HG02623 (cell line): Measurements from ENCODE around the gene AQP6.
"Not testable (repeated sequence)": the region's sequence is repeated elsewhere in the genome, so short reads cannot be mapped to it uniquely, and the experiment has no call there.

Source experiments
- ATAC-seq: cut with Tn5 transposase; IDR thresholded peaks from one replicate; pipeline ENCODE4 v1.9.1; 2021; ENCODE audit warnings: moderate library complexity; ENCODE audit not compliant: unreplicated experiment

Gene AQP6

DNA sequence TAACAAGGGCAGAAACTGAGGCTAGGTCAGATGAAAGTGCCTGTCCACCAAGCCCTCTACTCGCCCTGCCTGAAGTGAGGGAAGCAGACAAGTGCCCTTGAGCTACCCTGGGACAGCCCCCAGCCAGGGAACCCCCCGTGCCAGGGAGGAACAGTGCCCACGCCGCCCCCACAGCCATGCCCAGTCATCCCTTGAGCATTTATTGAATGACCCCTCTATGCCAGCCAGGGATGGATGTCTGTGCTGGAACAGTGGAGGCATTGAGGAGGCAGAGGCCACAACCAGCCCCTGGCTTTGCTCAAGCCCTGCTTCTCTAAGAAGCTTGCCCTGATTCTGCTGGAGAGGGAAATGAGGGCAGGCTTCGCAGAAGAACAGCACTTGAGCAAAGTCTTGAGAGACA lies 3.7 kb upstream of the AQP6 start:
- ATAC-seq: no peak

DNA sequence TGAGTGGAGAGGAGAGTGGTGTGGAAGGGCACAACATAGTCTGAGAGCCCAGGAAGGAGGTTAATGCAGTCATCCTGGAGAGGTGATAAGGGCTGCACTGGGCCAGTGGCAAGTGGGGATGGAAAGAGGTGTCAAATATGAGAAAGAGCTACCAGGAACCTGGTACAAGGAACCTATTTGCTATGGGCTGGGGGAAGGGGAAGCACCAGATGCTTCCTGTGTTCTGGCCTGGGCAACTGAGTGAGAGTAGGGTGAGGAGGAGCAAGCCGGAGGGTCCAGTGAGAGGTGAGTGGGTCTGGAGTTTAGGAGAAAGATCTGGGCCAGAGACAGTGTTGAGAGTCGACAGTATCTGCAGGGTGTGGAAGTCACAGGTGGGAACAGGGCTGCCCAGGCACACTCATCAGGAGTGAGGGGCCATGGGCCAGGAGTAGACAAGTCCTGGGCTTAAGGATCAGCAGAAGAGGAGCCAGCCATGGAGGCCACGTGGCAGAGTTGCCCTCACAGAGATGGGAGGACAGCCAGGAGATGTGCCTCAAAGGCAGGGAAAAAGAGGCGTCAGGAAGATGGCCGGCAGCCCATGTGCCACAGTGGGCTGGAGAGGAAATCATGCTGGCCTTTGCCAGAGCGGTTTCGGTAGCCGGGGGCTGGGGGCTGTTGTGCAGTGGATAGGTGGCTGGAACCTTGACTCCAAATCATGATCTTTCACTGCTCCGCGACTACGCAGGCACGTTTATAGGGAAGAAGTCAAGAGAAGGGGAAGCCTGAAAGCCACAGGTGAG lies 2.9 kb upstream of the AQP6 start:
- no peak for ATAC-seq

DNA sequence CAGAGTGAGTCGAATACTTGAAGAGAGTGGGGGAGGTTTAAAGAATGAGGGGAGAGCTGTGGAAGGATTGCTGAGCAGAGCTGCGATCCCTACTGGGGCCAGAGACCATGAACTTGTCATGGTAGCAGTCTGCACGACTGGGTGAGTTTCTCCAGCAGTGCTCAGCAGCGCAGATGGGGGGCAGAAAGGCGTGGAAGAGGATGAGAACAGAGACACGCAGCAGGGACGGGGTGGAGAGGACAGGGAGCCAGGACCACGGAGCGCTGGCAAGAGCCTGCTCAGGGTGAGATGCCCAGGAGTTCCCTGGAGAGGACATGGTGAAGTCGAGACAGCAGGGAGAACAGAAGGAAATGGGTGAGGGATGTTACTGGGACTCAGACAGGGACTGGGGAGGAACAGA lies 2.1 kb upstream of the AQP6 start:
- ATAC-seq: no peak

DNA sequence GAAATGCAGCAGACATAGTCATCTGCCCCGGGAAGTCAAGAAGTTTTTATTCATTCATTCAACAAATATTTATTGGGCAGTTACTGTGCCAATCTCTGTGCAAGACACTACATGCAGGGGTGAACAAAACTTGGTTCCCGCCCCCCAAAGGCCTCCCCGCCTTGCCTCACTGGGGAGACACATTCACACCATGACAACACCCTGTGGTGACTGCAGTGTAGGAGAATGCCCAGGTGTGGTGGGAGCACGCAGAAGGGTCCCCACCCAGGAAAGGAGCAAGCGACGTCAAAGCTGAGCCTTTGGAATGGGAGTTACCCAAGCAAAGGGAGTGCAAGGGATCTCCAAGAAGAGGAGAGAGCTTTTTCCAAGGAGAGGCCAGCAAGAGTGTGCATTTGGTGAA lies 1.6 kb upstream of the AQP6 start:
- ATAC-seq: no peak

DNA sequence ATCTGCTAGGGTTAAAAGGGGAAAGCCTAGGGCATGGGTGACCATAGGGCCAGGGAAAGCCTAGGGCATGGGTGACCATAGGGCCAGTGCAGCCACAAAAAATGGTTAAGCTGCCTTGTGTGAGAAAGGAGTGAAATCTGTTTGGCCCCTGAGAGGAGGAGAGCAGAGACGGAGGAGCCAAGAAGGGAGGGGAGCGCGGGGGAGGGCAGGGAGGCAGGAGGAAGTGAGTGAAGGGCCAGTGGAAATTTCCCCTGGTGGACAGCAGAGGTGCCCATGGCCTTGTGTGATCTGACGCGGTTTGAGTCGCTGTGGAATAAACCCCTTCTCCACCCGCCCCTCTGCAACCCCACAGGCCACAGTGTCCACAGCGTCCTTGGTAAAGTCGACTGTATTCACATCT lies 618 bp upstream of the AQP6 start:
- ATAC-seq: no peak

DNA sequence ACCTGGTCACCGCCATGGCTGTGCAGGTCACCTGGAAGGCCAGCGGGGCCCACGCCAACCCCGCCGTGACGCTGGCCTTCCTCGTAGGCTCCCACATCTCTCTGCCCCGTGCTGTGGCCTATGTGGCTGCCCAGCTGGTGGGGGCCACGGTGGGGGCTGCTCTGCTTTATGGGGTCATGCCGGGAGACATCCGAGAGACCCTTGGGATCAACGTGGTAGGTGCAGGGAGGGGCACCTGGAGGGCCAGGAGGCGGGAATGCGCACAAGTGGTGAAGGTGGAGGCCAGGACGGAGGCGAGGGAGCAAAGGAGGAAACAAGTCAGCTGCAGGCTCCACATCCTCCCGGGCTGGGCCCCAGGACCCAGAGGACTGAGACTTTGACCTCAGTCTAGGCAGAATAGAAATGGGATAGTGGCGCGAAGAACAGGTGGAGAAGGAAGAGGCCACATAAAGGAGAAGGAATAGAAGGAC lies 649 bp downstream of the AQP6 start:
- no peak for ATAC-seq

DNA sequence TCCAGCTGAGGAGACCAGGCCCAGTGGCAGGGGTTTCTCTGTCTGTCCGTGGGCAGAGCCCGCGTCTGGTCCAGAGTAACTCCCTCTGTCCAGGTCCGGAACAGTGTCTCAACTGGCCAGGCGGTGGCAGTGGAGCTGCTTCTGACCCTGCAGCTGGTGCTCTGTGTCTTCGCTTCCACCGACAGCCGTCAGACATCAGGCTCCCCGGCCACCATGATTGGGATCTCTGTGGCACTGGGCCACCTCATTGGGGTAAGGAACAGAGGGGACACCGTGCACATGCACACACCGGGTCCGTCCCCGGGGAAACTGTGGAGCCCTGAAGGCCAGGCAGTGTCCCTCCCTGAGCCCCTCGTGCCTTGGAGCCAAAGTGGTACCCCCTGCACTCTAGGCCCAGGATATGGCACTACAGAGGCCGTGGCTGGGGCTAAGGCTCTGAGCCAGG lies 1.5 kb downstream of the AQP6 start:
- ATAC-seq: no peak

DNA sequence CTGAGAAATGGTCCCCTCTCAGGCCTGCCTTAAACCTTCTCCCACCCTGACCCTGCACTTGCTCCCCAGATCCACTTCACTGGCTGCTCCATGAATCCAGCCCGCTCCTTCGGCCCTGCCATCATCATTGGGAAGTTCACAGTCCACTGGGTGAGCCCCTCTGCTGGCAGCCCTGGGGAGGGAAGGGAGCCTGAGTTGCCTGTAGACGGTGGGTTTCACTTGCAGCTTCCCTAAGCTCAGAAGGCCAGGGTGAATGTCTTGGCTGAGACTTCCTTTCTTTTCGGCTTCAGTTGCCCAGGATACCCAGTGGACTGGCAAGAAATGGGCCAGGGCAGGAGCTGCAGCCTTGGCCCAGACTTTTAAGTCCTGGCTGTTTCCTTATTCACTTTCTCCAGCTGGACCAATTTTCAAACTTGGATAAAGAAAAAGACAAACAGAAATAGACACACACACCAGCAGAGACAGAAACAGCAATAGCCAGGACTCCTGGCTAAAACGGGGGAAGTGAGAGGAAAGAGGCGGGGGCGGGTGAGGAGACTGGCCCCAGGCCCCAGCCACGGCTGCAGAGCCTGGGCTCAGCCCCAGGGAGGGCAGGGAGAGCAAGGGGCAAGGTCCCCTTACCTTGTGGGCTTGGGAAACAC lies 2.0 kb downstream of the AQP6 start:
- ATAC-seq: no peak

DNA sequence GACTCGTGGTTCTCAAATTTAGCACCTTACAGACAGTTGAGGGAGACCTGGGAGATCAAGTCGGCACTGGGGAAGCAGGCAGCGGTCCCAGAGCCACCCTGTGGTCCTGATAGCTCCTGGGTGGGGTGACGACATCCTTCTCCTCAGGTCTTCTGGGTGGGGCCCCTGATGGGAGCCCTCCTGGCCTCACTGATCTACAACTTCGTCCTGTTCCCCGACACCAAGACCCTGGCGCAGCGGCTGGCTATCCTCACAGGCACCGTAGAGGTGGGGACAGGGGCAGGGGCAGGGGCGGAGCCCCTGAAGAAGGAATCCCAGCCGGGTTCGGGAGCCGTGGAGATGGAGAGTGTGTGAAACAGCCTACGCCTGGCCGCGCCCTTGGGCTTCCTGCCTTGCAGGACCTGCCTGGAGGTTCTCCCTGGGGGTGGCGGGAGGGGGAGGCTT lies 2.6 kb downstream of the AQP6 start:
- ATAC-seq: no peak

DNA sequence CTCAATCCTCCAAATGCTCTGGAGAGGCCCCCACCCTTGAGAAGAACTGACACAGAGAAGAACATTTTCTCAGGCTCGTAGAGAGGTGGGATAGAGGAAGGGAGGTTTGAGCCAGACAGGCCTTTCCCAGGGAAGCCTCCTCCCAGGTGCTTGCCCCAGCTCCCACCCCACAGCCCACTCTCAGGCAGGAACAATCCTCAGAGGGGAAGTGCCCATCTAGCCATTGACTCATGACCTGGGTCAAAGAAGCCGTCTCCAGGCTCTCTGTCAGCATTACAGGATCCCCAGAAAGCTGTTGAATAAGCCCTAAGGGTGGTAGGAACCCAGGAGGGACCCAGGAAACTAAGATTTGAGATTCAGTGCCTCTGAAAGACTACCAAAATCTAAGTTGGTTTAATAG lies 3.8 kb downstream of the AQP6 start:
- no peak for ATAC-seq

DNA sequence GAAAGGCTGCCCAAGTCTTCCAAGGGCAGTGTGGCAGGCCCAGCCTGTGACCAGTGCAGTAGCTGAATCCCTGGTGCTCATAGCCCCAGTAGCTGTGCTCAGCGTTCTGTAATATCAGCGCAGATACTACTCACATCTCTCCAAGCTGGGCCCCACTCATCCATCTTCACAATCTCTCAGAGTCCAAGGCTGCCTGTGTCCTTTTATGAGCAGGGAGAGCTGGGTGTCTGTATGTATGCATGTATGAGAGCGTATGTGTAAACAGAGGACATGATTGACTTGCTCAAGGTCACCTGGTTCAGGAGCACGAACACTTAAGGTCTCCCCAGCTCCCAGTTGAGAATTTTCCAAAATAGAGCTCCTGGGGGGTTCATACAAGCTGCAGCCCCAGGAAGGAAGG lies 5.4 kb downstream of the AQP6 start:
- ATAC-seq: no peak

DNA sequence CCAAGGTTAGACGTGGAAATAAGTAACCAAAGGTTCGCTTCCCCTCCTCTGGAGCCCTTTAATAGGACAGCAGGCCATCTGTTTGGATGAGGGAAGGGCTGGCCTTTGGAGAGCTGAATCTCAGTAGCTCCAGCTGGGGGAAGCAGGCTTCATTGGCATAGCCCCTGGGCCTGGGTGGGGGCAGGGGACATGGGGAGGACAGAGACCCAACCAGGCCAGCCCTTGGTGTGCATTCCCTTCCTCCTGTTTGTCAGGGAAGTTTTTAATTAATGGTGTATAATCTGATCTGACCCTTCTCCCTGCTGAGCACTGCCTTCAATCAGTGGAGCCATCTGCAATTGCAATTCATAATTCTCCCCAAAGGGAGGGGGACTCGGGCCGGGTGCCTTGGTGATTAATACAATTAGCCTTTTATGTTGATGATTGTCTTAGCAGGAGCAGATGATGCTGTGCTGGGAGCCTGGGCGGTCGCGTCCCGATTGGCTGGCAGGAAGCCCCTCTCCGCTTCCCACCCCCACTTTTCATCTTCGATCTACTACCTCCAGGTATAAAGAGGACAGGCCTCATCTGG lies 6.4 kb downstream of the AQP6 start:
- ATAC-seq: no peak

DNA sequence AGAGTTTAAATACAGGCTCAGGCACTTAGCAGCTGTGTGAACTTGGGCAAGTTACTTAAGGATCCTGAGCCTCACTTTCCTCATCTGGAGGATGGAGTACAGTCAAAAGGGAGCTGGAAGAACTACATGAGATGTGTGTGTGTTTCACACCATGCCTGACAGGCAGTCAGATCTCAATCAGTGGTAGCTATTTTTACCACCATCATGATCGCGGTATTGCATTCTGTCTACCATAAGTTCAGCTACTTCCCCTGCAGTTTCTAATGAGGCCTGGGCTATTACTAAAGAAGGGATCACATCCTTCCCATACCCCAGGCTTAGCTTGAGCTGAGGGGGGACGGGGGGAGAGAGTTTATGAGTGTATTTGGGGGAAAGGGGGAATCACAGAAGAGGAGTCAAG lies 7.0 kb downstream of the AQP6 start:
- ATAC-seq: no peak

DNA sequence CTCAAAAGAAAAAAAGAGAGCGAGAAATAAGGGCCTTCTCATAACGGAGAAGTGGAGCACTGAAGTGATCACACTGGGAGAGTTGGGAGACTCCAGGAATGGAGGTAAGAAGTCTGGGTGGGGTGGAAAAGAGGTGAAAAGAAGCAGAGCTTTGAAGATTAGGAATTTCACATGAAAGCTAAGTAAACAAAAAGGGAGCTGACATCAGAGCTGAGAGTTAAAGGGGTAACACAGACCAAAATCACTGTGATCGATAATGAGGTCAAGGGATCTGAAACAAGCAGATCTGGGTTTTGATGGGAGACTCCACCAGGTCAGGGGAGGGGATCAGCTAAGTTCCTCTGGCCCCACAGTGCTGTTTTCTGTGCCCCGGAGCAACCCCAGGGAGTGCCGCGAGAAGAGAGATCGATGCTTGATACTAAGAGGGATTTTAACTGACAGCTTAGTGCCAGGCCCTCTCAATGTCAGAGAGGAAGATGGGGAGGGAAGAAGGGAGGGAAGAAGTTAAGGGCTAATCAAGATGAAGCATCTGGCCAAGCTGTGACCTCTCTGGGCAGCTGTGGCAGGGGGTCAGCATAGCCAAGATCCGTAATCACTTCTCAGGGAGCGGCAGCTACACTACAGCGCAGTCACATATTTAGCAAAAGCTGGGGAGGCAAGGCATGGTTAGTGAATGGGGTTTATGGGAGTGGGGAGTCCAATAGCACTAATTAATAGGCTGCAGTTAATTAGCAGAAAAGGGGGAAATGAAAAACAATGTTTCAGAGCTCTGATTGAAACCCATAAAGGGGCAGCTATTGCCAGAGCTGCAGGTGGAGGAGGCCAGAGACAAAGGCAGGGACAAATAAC lies 8.0 kb downstream of the AQP6 start:
- ATAC-seq: no peak

DNA sequence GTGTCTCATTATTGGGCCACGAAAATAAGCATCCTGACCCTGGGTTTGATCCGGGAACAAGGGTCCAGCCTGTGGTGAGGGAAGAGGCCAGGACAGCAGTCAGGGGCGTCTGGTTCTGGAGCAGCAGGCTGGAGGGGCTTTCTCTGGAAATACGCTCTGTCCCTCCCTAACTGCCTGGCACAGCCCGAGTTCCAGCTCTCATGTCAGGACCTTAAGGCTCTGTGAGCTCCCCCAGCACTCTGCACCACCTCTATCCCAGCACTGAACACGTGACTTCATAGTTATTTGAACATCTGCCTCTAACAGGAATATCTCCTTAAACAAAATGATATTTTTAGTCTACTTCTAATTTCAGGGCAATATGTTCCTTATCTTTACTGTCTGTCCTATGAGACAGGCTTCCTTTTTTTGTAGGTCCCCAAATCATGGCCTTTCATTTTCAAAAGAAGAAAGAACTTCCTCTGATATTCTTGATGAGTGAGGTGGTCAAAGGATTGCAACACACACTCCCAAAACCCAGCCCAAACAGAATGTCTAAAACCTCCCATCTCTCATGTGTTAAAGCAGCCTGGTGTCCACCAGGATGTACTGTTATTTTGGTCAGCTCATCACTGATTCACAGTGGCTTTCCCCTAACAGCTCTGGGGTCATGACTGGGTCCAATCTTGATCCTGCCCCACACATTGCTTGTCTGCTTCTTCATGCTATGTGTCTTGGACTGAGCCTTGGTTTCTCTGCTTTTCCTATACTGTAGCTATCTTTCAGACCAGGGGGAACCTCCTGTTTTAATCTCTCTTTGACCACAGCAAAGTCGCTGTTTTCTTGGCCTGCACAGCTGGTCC lies 9.7 kb downstream of the AQP6 start:
- ATAC-seq: no peak

DNA sequence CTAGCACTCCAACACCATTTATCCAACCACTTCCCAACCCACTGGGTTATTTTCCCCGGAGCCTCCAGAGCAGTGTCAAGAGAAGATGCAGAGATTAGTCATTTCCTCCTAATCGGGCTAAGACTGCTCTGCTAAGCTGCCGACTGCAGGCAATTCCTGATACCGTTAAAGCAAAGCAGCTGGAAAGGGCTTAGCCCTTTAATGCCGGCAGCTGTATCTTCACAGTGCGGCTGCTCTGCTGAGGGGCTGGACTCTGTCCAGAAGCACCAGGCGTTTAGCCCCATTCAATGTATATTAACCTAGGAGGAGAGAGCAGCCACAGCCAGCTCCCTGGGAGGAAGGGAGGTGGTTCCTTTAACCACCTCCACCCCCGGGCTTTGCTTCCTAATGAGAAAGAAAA lies 11.1 kb downstream of the AQP6 start:
- ATAC-seq: no peak

DNA sequence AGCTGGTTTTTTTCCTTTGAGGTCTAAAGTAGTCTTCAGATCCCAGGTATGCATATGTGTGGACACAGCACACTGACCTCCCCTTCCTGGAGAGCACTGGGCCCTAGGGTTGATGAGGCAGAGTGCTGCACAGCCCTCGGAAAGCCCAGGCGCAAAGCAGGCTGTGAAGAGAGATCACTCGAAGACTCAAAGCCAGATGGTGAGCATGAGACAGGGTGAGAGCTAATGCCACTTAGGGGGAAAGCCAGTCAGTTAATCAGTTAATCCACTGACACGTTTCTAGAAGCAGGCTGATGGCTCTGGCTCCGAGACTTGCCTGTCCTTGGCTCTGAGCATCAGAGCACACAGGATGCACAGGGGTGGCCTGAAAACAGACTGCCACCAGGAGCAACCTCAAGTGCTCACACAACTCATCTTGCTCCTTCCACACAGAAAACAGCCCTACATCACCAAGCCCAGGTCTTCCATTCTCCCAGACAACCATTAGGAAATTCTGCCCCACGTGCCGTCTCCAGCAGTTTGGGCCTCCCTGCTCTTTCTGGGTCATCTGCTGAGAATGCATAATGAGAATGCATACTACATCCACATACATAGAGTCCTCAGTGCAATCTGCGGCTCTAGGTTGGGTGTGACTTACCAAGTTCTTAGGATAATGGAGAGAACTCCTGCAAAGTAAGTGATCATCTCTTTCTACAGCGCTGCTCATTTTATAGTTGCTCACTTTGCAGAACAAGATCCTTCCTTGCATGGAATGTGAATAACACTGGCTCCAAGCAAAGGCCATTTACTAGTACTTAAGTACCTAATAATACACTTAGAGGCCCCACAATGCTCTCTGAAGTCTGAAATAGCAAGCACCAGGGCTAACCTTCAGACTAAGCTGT lies 12.0 kb downstream of the AQP6 start:
- no peak for ATAC-seq

DNA sequence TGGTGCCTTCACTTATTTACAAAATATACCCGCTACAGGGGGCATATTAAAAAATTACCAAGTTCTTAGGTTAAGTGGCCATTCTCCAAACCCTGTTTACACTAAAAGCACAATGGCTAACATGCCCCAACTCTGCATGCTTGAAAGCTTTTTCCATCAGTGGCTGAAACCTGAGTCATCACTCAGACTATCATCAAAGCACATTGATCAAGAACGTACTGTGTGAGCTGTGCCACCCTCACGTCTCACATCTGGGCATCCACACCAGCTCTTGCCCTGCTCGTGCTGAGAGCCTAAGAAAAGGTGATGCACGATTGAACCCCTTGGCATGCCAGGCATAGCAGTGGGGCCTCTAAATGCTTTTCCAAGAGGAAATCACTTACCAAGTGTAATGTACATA lies 13.2 kb downstream of the AQP6 start:
- ATAC-seq: no peak

DNA sequence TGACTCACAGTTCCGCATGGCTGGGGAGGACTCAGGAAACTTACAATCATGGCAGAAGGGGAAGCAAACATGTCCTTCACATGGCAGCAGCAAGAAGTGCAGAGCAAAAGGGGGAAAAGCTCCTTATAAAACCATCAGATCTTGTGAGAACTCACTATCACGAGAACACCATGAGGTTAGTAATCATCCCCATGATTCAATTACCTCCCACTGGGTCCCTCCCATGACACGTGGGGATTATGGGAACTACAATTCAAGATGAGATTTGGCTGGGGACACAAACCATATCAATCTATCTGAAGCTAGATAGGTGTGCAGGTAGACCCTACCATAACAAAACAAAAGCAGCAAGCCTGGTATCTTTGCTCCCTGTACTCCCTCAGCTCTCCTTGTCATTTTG lies 13.7 kb downstream of the AQP6 start:
- ATAC-seq: not testable (repeated sequence)
